Ascending aorta (tissue), 2 donors: ENCODE measurements around the gene ARHGAP5. TPM values are rescaled to one million over a fixed set of nuclear protein-coding genes. Genes with fewer than 3 reads are reported as not detected.

Experiments used
- DNase-seq, 2 donors: peaks; one replicate each; pipeline ENCODE4 v3.0.0-alpha.2; 2019; ENCODE audit warnings: low spot score in 2 of 2
- H3K27ac ChIP-seq, 2 donors: fragments of 200-600 bp; sonication (generic); one replicate each; pipeline ENCODE4 v1.5.1; 2016 to 2017; ENCODE audit warnings: mild to moderate bottlenecking in 1 of 2
- H3K27me3 ChIP-seq: fragments of 200-600 bp; sonication (generic); one replicate; pipeline ENCODE4 v1.5.1; 2017
- H3K36me3 ChIP-seq, 2 donors: fragments of 200-600 bp; sonication (generic); one replicate each; pipeline ENCODE4 v1.5.1; 2016
- H3K4me1 ChIP-seq, 2 donors: fragments of 200-600 bp; sonication (generic); one replicate each; pipeline ENCODE4 v1.5.1; 2016 to 2017; ENCODE audit warnings: mild to moderate bottlenecking in 1 of 2
- H3K4me3 ChIP-seq, 2 donors: fragments of 200-600 bp; sonication (generic); one replicate each; pipeline ENCODE4 v1.5.1; 2016 to 2017; ENCODE audit warnings: mild to moderate bottlenecking in 1 of 2
- H3K9me3 ChIP-seq, 2 donors: fragments of 200-600 bp; sonication (generic); one replicate each; pipeline ENCODE4 v1.5.1; 2016
- intact Hi-C: fragments of 100-400 bp; cut with DNase I; formaldehyde crosslinking; loops from one replicate; pipeline ENCODE4 v1.15.1; 2023
- total RNA-seq: library from RNA; depleted of rRNA; stranded (reverse); fragments of >200 nt; gene quantifications from one replicate; pipeline ENCODE4 v1.1.0, GENCODE V29; 2016
- TF ChIP-seq, protein P1 (sequence below), 3 experiments: fragments of 200-600 bp in 2 of 3; fragments of 450-650 bp in 1 of 3; sonication (generic) in 2 of 3; IDR thresholded peaks; one replicate each; pipeline ENCODE4 v1.5.1; 2016 to 2019; ENCODE audit warnings: antibody characterized with exemption in 3 of 3, mild to moderate bottlenecking in 1 of 3, moderate library complexity in 1 of 3

Gene ARHGAP5
- total RNA-seq, 1 donor from 2014 or later: 32.6 TPM

DNA sequence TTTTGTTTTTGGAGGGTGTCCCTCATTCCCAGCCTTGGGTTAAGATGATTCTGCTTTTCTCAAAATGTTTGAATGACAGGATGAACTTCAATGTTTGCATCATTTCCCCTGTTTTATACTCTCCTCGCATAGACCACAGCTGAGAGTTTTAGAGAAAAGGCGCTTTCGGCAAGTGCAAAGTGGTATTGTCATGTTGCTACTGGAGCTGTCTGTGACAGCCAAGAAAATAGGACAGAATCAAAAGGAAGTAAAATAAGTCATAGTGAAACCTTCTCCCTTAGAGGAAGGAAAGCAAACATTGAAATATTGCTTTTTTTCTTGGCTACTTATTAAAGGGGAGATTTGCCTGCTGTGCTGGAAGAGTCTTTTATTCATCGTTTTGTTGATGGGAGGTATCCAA, 33.5 kb upstream of the ARHGAP5 start:
- H3K36me3 ChIP-seq: no peaks in the 10 kb centered on the region
- TF ChIP-seq, protein P1, sequence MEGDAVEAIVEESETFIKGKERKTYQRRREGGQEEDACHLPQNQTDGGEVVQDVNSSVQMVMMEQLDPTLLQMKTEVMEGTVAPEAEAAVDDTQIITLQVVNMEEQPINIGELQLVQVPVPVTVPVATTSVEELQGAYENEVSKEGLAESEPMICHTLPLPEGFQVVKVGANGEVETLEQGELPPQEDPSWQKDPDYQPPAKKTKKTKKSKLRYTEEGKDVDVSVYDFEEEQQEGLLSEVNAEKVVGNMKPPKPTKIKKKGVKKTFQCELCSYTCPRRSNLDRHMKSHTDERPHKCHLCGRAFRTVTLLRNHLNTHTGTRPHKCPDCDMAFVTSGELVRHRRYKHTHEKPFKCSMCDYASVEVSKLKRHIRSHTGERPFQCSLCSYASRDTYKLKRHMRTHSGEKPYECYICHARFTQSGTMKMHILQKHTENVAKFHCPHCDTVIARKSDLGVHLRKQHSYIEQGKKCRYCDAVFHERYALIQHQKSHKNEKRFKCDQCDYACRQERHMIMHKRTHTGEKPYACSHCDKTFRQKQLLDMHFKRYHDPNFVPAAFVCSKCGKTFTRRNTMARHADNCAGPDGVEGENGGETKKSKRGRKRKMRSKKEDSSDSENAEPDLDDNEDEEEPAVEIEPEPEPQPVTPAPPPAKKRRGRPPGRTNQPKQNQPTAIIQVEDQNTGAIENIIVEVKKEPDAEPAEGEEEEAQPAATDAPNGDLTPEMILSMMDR (IDR thresholded peaks at IDR 0.05): no peak
- H3K9me3 ChIP-seq: no peaks in the 10 kb centered on the region
- no peak overlapping the region for H3K4me3 ChIP-seq
- no peaks in the 10 kb centered on the region for H3K27me3 ChIP-seq
- intact Hi-C loops: no loop called here
- no peak for DNase-seq
- no peak overlapping the region for H3K27ac ChIP-seq
- H3K4me1 ChIP-seq: no peaks in the 10 kb centered on the region

DNA sequence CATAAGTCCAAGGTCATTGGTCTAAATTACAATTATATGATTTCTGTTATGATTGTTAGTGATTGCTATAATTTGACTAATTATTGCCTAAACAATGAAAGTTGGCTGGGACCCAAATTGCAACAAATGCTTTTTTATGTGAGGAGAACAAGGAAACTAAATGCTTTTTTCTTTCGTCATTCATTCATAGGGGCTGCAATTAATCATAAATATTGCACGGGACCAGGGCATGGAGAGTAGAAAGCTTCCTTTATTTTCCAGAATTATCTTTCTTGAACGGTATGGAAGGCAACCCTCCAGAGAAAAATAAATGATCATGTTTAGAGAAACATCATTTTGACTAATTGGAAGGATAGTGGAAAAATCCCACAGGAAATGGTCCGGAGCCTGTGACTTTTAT, 32.6 kb upstream of the ARHGAP5 start:
- Histone ChIP-seq H3K9me3 (no peaks in the 10 kb centered on the region), H3K27ac (no peak overlapping the region), H3K4me1 (no peaks in the 10 kb centered on the region), H3K27me3 (no peaks in the 10 kb centered on the region), H3K4me3 (no peak overlapping the region), H3K36me3 (no peaks in the 10 kb centered on the region)
- intact Hi-C loops: no loop called here
- TF ChIP-seq, protein P1 (IDR thresholded peaks at IDR 0.05): no peak
- no peak for DNase-seq

DNA sequence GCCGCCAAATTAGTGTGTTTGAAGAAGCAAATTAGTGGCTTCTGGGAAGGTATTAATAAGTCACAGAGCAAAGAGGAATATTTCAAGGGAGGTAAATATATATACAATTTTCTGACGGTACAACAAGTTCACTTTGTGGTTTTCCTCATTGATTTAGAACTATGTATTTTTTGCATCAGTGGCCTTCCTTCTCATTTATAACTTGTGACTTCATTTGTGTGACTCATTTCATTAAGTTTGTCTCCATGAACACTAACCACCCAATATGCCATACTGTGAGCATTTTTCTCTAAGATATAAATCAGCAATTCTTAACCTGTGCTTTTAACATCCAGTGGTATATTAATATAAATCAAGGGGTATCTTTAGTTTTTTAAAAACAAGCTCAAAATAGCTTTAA, 29.3 kb upstream of the ARHGAP5 start:
- TF ChIP-seq, protein P1 (IDR thresholded peaks at IDR 0.05): no peak
- H3K27ac ChIP-seq: no peak overlapping the region
- H3K9me3 ChIP-seq: no peaks in the 10 kb centered on the region
- H3K4me3 ChIP-seq: no peak overlapping the region
- no peaks in the 10 kb centered on the region for H3K4me1 ChIP-seq
- H3K27me3 ChIP-seq: no peaks in the 10 kb centered on the region
- H3K36me3 ChIP-seq: no peaks in the 10 kb centered on the region
- intact Hi-C loops: no loop called here
- DNase-seq: no peak

DNA sequence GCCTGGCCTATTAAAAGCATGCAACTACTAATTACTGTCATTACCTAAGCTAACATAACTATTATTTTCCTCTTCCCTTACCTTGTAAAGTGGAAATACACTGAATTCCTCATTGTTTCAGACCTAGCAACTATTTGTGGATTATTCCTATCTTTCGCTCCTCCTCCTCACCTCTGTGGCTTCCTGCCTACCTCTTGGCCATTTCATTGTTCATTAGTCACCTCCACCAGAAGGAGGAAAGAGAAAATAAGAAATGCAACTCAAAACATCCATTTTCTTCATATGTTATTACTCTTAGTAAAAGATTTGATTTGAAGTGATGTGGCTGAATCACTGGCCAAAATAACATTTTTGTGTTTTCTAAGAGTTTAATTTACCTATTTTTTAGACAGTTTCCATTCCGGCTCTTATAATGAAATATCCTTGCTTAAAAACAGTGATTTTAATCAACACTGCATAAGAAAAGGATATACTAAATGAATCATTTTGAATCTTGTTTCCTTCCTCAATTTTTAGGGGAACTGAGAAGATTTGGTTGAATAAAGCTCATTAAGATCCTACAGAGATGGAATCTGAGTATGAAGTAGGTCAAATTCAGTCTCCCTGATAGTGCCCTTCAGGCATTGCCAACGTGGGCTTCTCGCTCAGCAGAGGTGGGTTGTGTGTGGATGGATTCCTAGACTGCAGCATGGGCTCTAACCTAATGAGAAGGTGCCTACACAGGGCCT, 27.6 kb upstream of the ARHGAP5 start:
- TF ChIP-seq, protein P1 (IDR thresholded peaks at IDR 0.05): no peak
- Histone ChIP-seq H3K4me1 (no peaks in the 10 kb centered on the region), H3K27ac (no peak overlapping the region), H3K27me3 (no peaks in the 10 kb centered on the region), H3K9me3 (no peaks in the 10 kb centered on the region), H3K36me3 (no peaks in the 10 kb centered on the region), H3K4me3 (no peak overlapping the region)
- no peak for DNase-seq
- intact Hi-C loops: no loop called here

DNA sequence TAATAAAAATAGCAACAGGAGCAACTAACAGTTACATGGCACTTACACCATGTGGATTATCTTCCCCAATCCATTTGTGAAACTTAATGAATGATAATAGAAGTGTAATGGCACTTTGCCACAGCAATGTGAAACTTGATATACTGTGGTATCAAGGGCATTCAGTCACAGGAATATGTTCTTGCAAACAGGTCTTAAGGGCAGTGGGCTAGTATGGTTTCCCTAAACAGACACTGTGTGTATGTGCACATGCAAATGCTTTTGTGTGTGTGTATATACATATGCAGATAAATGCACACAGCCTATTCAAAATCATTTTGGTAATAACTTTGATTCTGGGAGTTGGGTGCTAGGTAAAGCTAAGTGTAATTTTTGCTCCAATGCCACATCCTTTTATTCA, 26.2 kb upstream of the ARHGAP5 start:
- no peaks in the 10 kb centered on the region for H3K9me3 ChIP-seq
- no peak overlapping the region for H3K4me3 ChIP-seq
- H3K27me3 ChIP-seq: no peaks in the 10 kb centered on the region
- intact Hi-C loops: no loop called here
- no peaks in the 10 kb centered on the region for H3K36me3 ChIP-seq
- no peaks in the 10 kb centered on the region for H3K4me1 ChIP-seq
- TF ChIP-seq, protein P1 (IDR thresholded peaks at IDR 0.05): no peak
- H3K27ac ChIP-seq: no peak overlapping the region
- DNase-seq: no peak

DNA sequence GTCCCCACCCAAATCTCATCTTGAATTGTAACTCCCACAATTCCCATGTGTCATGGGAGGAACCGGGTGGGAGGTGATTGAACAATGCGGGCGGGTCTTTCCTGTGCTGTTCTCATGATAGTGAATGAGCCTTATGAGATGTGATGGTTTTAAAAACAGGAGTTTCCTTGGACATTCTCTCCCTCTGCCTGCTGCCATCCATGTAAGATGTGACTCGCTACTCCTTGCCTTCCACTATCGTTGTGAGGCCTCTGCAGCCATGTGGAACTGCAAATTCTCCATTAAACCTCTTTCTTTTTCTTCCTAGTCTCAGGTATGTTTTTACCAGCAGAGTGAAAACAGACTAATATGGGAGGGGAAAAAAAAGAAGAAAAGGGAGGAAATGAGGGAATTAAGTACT, 22.6 kb upstream of the ARHGAP5 start:
- Histone ChIP-seq H3K36me3 (no peaks in the 10 kb centered on the region), H3K27me3 (no peaks in the 10 kb centered on the region), H3K27ac (no peak overlapping the region), H3K4me1 (no peaks in the 10 kb centered on the region), H3K9me3 (no peaks in the 10 kb centered on the region), H3K4me3 (no peak overlapping the region)
- TF ChIP-seq, protein P1 (IDR thresholded peaks at IDR 0.05): no peak
- no peak for DNase-seq
- intact Hi-C loops: no loop called here
